ENCODE data around the gene PKD1L1.

PKD1L1 gene

GRCh38 chr7:47730142-47730541 is 218.1 kb downstream of the PKD1L1 start:
- DNase-seq (ENCODE audit: low read depth), result no peak

DNA sequence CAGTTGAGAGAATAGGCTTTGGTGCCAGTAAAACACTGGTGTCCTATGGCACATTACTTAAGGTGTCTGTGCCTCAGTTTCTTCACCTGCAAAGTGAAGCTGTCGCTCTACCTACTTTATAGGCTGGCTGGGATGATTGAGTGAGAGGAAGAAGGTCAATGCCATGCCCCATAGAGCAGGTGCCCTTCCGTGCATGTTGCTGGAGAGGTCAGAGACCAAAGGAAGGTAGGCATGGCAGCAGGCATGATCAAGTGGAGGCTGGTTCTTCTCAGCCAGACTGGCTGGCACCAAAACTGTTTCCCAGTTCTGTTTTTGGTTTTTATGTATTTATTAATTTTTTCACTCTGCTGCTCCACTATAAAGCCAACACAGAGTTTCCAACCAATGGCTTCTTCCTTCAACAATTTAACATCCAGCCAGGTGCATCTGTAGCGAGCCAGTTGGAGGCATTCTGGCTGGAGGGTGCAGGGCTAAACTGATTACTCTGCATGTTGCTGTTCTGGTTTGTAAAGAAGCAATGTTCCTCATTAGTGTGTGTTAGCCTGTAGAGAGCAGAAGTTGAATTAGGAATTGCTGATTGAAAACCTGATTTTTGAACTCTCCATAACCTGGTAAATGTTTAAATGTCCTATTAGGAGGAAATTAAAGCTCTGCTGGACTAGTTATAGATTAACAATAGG is 222.1 kb downstream of the PKD1L1 start:
- DNase-seq (ENCODE audit: low read depth), result no peak

- DNase-seq (ENCODE audit: low read depth), result no peak
These were observed 223.1 kb downstream of the PKD1L1 start for GRCh38 chr7:47725031-47725780.

Data from activated T-cell treated with anti-CD3 and anti-CD28 coated beads for 48 hours (primary cell).